ENCODE measurements around the gene LYST.

DNA sequence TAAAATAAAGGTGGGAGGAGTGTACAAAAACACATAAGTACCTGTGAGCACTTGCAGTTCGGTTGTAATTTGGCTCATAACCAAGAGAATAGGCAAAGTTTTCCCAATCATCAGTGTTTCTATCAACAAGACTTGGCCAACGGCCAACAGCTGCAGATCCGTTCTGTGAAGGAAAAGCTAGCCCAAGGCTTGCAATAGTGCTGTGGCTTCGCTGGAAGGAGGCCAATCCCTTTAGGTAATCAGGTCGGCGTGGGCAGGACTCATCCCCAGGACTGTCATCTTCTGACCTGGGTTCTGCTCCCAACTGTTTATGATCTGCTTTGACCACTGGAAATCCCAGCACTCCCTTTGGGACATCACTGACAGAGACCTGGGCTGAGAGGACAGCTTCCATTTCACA is 107.8 kb downstream of the LYST start:
- TF ChIP-seq EZH2phosphoT487 (IDR thresholded peaks at IDR 0.05; ENCODE audit: borderline replicate concordance) = no peak
- TF ChIP-seq, protein P1, sequence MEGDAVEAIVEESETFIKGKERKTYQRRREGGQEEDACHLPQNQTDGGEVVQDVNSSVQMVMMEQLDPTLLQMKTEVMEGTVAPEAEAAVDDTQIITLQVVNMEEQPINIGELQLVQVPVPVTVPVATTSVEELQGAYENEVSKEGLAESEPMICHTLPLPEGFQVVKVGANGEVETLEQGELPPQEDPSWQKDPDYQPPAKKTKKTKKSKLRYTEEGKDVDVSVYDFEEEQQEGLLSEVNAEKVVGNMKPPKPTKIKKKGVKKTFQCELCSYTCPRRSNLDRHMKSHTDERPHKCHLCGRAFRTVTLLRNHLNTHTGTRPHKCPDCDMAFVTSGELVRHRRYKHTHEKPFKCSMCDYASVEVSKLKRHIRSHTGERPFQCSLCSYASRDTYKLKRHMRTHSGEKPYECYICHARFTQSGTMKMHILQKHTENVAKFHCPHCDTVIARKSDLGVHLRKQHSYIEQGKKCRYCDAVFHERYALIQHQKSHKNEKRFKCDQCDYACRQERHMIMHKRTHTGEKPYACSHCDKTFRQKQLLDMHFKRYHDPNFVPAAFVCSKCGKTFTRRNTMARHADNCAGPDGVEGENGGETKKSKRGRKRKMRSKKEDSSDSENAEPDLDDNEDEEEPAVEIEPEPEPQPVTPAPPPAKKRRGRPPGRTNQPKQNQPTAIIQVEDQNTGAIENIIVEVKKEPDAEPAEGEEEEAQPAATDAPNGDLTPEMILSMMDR (conservative IDR thresholded peaks at IDR 0.05; ENCODE audit: low read length) = no peak
